HFF-Myc (cell line): ENCODE measurements around the gene STX2.
"Not testable (repeated sequence)": the region's sequence is repeated elsewhere in the genome, so short reads cannot be mapped to it uniquely, and the experiment has no call there.

Experiments used
- DNase-seq: peaks from one replicate; pipeline ENCODE4 v3.0.0-alpha.2; 2011; ENCODE audit warnings: low read depth; ENCODE audit errors: extremely low read depth
- H3K4me3 ChIP-seq: replicated peaks from 2 replicates; pipeline ENCODE4 v1.5.1; 2011; ENCODE audit warnings: low read depth, mild to moderate bottlenecking, control low read depth, low read length
- CTCF ChIP-seq: IDR thresholded peaks from 2 replicates; pipeline ENCODE4 v1.5.1; 2012; ENCODE audit warnings: mild to moderate bottlenecking, low read depth, low read length, control low read depth; ENCODE audit errors: missing control alignments

STX2 gene

GRCh38 chr12:130762319-130762675, 76.8 kb downstream of the STX2 start:
- no peak for TF ChIP-seq CTCF
- no peak for DNase-seq
- no peak overlapping the region for H3K4me3 ChIP-seq

GRCh38 chr12:130761537-130762318, 77.3 kb downstream of the STX2 start:
- DNase-seq, result peak; percentile 2
- TF ChIP-seq CTCF, result peak; percentile 37
- H3K4me3 ChIP-seq, result no peak overlapping the region

- H3K4me3 ChIP-seq, result no peak overlapping the region
- DNase-seq, result no peak
Observed at GRCh38 chr12:130754234-130754901, 84.7 kb downstream of the STX2 start.

GRCh38 chr12:130752692-130753230, 86.3 kb downstream of the STX2 start:
- no peak for TF ChIP-seq CTCF
- no peak for DNase-seq
- no peak overlapping the region for H3K4me3 ChIP-seq

More at GRCh38 chr12:130754234-130754901, 84.7 kb downstream of the STX2 start:
- TF ChIP-seq CTCF, result no peak

- not testable (repeated sequence) for H3K4me3 ChIP-seq, DNase-seq
Observed at GRCh38 chr12:130752037-130752436, 87.0 kb downstream of the STX2 start.

GRCh38 chr12:130748786-130749185, 90.3 kb downstream of the STX2 start:
- no peak overlapping the region for H3K4me3 ChIP-seq
- DNase-seq, result no peak
- TF ChIP-seq CTCF, result no peak

- no peak overlapping the region for H3K4me3 ChIP-seq
- peak; percentile 43 for DNase-seq
- peak; percentile 84 for TF ChIP-seq CTCF
Observed at GRCh38 chr12:130747867-130748740, 90.9 kb downstream of the STX2 start.
